CD4-positive, alpha-beta T cell treated with Interleukin-17A for 1 hour (primary cell): ENCODE results near the gene PHLDB2.
"Not testable (repeated sequence)": the region's sequence is repeated elsewhere in the genome, so short reads cannot be mapped to it uniquely, and the experiment has no call there.

Experiments
- DNase-seq: peaks from one replicate; pipeline ENCODE4 v3.0.0-alpha.2; 2020

Gene PHLDB2

DNA sequence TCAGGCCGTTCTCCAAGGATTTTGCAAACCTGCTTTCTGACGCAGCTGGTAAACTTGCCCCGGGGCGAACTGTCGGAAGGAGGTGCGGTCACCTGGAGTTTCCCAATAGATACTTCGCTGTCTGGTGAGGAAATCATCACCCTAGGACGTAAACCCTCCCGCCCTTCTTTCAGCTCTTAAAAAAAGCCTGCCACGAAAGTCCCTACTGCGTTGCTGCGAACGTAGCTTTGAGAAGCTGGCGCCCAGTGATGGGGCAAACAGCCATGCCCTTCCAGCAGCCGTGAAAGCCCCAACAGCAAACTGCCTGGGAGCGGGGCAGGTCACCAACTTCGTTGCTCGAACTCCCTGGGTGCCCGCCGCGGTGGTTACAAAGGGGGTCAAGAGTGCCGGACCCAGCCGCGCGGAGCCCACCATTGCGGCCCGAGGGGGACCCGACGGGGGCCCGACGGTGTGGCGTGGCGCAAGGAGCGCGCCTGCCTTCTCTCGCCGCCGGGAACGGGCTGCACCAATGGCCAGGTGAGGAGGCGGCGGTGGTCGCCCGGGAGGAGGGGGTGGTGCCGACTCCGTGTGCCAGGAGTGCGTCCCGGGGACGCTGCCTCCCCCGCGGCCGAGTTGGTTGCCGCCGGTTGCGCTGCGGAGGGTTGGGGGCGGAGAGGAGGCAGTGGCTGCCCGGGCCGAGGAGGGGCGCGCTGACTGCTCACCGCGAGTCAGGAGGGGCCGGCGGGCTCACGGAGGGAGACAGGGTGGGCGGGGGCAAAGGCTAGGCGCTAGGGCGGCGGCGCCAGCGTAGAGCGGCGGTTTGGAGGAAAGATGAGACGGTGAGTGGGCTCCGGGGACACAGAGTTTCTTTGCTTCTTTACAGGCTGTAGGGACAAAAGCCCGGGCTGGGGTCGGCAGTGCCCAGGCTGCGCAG lies at the start of gene PHLDB2:
TSS of gene PHLDB2 (plus strand) at position 205 of the 913 bp plus-strand sequence. CDS start 24,813 bp downstream, outside the sequence.
- DNase-seq = peak; percentile 70

DNA sequence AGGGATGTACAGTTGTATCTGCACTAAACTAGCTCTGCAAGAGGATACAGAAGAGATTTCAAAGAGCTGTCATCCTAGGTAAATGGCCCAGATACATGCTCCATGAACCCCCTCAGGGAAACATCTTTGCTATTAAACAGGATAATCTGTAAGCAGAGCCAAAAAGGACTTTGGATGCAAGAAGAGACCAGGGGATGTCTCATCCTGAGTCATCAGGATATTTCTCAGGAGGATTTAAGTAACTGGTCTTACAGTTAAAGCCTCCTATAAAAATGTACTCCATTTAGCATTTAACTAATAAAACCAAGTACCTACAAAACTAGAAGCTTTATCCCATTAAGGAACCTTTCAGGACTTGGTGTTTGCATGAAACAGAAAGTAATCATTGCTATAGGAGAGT lies 48.2 kb upstream of the PHLDB2 start:
- no peak for DNase-seq

GRCh38 chr3:111811811-111812210 lies 47.3 kb upstream of the PHLDB2 start:
- DNase-seq = no peak

DNA sequence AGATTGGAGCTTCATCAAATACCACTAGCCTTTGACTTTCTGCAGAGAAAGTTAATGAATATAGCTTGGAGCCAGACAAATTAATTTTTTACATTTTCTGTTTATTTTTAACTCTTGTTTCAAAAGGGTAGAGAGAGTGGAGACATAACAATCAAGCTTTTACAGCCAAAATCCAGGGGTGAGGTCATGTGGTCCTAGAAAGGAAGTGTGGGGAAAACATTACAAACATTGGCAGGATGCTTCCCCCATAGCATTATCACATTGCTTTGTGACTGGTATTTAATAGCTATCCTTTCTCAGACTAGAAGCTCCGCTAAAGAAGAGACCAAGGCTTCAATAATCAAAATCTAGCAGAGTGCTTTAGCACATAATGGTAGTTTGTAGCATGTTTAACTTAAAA lies 46.4 kb upstream of the PHLDB2 start:
- DNase-seq = no peak

GRCh38 chr3:111813441-111813840 lies 45.6 kb upstream of the PHLDB2 start:
- no peak for DNase-seq

DNA sequence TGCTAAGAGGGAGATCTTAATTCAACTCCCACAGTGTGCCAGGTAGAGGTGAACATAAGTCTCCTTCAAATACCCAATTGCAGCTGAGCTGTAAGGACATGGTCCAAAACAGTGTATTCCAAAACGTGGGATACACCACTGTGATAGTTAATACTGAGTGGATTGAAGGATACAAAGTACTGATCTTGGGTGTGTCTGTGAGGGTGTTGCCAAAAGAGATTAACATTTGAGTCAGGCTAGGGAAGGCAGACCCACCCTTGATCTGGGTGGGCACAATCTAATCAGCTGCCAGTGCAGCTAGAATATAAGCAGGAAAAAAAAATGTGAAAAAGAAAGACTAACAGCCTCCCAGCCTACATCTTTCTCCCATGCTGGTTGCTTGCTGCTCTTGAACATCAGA lies 45.1 kb upstream of the PHLDB2 start:
- no peak for DNase-seq

DNA sequence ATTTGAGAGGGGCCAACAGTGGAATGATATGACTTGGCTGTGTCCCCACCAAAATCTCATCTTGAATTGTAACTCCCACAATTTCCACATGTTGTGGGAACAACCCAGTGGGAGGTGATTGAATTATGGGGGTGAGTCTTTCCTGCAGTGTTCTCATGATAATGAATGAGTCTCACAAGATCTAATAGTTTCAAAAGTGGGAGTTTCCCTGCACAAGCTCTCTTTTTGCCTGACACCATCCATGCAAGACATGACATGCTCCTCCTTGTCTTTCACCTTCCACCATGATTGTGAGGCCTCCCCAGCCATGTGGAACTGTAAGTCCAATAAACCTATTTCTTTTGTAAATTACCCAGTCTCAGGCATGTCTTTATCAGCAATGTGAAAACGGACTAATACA lies 42.3 kb upstream of the PHLDB2 start:
- not testable (repeated sequence) for DNase-seq

GRCh38 chr3:111819927-111820326 lies 39.1 kb upstream of the PHLDB2 start:
- no peak for DNase-seq

DNA sequence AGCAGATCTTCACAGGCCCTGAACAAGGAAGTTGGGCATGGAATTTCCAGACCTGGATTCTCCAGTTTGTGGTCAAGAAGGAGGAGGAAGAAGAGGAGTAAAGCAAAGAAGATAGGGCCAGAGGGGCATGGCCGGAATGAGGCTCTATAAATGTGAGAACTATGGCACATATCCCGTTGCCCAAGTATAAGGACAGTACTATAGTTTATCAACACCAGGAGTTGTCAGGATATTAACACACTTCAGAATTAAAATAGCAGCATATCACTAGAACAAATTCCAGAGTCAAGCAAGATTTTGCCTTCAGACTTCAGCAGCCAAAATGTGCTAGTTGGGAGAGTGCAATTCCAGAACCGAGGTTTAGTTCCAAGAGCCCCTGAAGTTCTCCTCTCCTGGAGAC lies 38.4 kb upstream of the PHLDB2 start:
- no peak for DNase-seq

GRCh38 chr3:111821891-111822290 lies 37.2 kb upstream of the PHLDB2 start:
- no peak for DNase-seq

DNA sequence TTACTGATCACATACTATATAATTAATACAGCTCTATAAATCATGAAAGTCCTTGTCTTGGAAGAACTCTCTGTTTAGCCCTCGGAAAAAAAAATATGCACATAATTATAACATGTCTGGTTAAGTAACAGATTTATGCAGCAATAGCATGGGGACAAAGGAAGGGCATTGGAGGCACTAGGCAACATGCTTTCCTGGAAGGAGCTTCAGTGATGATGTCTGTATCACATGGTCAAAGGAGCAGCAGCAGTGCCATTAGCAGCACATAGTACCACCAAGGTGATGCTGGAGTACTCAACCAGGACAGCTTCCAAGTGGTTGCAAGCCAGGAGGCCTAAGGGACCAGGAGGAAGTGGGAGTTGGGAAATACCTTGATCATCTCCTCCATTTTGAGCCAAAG lies 36.3 kb upstream of the PHLDB2 start:
- DNase-seq = no peak

- DNase-seq = no peak
Observed at GRCh38 chr3:111823341-111823855, 35.7 kb upstream of the PHLDB2 start.

DNA sequence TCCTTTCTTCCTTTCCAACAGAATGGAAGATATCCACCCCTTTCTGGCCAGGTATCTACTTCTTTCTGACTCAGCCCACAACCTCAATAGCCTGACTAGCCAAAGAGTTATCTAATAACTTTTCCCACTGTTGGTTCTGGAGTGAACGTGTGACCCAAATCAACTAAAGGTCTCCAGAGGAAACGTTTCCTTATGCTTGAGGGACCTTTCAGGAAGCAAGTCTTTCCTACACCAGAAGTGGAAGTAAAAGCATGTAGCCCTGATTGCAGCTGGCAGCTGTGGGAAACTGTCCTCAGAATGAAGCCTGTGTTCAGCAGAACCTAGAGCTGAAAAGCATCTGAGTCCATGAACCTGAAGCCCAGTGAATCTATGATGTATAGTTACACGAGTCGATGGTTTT lies 34.7 kb upstream of the PHLDB2 start:
- DNase-seq = no peak

DNA sequence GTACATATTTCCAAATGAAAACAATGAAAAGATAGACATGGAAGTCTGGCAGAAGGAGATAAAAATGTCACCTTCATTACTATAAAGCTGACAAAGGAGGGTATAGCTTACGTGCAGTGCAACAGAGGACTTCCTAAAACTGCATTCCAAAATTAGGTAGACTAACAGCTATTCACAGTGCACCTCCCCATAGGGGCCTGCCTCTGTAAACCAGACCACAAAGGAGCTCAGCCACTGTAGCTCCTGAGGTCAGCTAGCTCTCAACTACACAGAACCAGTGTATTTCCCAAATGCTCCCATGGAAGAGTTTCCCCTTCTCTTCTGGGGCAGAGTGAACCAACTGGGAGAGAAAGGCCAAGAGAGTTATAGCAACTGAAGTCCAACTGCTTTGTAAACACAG lies 31.2 kb upstream of the PHLDB2 start:
- no peak for DNase-seq

GRCh38 chr3:111828530-111828929 lies 30.5 kb upstream of the PHLDB2 start:
- DNase-seq = no peak

- DNase-seq = no peak
Observed at GRCh38 chr3:111829023-111829422, 30.0 kb upstream of the PHLDB2 start.

GRCh38 chr3:111831840-111832239 lies 27.2 kb upstream of the PHLDB2 start:
- DNase-seq = peak; percentile 40

DNA sequence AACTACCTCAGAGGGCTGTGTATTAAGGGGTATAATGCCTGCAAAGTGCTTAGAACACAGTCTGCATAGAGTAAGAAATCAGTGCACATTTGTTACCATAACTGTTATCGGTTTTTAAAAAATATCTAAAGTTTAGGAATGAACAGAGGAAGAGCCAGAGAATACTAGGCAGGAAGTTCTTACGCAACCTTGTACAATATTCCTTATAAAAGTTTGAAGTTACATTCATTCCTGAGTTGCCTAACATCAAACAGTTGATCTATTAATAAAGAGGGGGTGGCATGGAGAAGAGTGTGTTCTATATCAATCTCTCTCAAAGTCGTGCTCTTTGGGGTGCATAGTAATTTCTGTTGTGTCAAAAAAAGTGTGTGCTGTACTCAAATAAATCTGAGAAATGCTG lies 22.0 kb upstream of the PHLDB2 start:
- DNase-seq = no peak

- no peak for DNase-seq
Observed at GRCh38 chr3:111838133-111838532, 20.9 kb upstream of the PHLDB2 start.

GRCh38 chr3:111846039-111846438 lies 13.0 kb upstream of the PHLDB2 start:
- DNase-seq = no peak

GRCh38 chr3:111846717-111847116 lies 12.3 kb upstream of the PHLDB2 start:
- DNase-seq = no peak

DNA sequence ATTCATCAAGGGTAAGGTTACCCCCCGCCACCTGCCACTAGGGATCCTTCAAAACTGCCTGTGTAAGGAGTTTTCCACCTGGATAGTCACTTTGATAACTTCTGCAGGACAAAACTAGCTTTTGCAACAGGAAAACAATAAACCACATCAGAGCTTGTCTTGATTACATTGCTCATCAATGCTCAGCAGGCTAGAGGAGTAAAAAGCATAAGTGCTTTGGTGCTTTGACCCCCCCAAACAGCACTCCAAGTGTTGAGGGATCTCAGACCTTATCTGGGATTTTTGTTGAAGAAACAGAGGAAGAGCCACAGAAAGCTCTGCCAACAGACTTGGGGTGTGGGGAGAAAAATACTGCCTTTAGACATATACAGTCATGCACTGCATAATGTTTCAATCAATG lies 10.8 kb upstream of the PHLDB2 start:
- DNase-seq = no peak

DNA sequence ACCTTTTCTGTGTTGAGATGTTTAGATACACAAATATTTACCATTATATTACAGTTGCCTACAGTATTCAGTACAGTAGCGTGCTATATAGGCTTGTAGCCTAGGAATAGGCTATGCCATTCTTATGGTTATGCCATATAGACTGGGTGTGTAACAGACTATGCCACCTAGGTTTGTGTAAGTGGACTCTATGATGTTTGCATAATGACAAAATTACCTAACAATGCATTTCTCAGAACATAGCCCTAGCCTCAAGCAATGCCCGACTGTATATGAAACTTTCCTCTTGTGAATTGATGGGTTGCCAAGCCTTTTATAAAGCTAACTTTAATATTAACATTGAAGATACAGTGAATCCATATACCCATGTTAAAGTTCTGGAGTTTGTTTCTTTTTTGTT lies 10.3 kb upstream of the PHLDB2 start:
- DNase-seq = no peak

- no peak for DNase-seq
Observed at GRCh38 chr3:111850537-111850936, 8.5 kb upstream of the PHLDB2 start.

DNA sequence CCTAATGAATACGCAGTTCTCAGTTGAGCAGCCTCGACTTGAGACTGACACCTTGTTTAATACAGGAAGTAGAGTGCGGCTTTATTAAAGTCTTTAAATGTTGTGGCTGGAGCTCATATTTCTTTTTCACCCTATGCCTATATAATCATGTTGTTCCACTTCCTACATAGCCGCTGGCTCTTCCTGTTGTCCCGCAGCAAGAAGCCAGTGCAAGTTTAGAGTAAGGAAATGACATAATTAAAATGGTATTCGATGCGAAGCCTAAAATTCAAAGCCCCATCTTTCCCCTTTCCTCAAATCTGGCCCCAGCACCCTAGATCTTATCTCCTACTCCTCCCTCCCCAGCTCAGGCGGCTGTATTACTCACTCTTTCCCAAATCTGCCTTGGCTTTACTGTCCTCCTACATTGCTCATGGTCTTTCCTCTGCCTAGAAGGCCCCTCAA lies 7.5 kb upstream of the PHLDB2 start:
- no peak for DNase-seq
